B cell (primary cell): ENCODE results near the gene RANBP3.

ENCODE experiments used
- EZH2 ChIP-seq: IDR thresholded peaks from 2 replicates; pipeline ENCODE4 v1.6.1; 2012; ENCODE audit warnings: borderline replicate concordance, low read depth, mild to moderate bottlenecking, moderate library complexity, low read length; ENCODE audit not compliant: insufficient read depth, poor library complexity, severe bottlenecking
- TF ChIP-seq, protein P1 (sequence below): fragments of 200-600 bp; IDR thresholded peaks from one replicate; pipeline ENCODE4 v1.8.0; 2022; ENCODE audit warnings: antibody characterized with exemption, mild to moderate bottlenecking

DNA sequence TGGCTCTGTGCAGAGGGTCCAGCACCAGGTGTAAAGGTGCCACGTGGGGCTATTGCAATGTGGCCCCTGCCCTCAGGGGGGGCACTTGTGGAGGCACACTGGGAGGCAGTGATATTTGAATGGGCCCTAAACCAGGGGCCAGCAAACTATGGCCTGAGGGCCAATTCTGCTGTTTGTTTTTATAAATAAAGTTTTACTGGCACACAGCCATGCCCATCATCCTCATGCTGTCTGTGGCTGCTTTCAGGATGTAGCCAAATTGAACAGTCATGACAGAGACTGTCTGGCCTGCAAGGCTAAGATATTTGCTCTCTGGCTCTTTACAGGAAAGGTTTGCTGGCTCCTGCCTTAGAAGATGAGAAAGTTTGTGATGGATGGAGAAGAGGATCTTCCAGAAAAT lies 33.9 kb upstream of the RANBP3 start:
- TF ChIP-seq, protein P1, sequence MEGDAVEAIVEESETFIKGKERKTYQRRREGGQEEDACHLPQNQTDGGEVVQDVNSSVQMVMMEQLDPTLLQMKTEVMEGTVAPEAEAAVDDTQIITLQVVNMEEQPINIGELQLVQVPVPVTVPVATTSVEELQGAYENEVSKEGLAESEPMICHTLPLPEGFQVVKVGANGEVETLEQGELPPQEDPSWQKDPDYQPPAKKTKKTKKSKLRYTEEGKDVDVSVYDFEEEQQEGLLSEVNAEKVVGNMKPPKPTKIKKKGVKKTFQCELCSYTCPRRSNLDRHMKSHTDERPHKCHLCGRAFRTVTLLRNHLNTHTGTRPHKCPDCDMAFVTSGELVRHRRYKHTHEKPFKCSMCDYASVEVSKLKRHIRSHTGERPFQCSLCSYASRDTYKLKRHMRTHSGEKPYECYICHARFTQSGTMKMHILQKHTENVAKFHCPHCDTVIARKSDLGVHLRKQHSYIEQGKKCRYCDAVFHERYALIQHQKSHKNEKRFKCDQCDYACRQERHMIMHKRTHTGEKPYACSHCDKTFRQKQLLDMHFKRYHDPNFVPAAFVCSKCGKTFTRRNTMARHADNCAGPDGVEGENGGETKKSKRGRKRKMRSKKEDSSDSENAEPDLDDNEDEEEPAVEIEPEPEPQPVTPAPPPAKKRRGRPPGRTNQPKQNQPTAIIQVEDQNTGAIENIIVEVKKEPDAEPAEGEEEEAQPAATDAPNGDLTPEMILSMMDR = no peak
- no peak for TF ChIP-seq EZH2
